ENCODE results near the gene COX14.

The COX14 gene

GRCh38 chr12:50164963-50165362, 52.9 kb downstream of the COX14 start:
- DNase-seq: no peak

DNA sequence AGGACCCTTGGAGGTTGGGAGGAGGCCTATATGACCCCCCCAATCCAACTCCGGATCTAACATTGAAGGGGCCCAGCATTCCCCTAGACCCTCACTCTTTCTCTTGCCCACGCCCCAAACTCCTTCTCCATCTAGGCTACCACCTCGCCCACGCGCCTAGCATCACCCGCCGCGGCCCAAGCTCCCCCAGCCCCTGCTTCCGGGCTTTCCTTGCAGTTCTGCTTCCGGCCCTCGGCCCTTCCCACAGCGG, 54.7 kb downstream of the COX14 start:
- DNase-seq: peak; percentile 52 to 57

- DNase-seq: peak; percentile 98
Measured at GRCh38 chr12:50167049-50167828, 55.2 kb downstream of the COX14 start, which contains the start of gene CERS5. Gene CERS5 (minus strand): TSS chr12:50167369. CDS start chr12:50167297, 72 bp downstream.
